K562 (cell line): ENCODE data around the gene DEDD2. TPM values are rescaled to one million over a fixed set of nuclear protein-coding genes. Genes with fewer than 3 reads are reported as not detected.
A peak's percentile ranks its signal among the peaks of the same experiment; 100 is the strongest.

Experiments used
- CGGBP1 ChIP-seq: fragments of 250-450 bp; sonication (Bioruptor Pico); IDR thresholded peaks from 2 replicates; pipeline ENCODE4 v1.9.0; 2021; ENCODE audit warnings: mild to moderate bottlenecking
- DACH1 ChIP-seq: fragments of 450-650 bp; IDR thresholded peaks from 2 replicates; pipeline ENCODE4 v1.6.1; 2018; ENCODE audit not compliant: partially characterized antibody
- DNMT1 ChIP-seq: fragments of 450-650 bp; IDR thresholded peaks from 2 replicates; pipeline ENCODE4 v1.6.1; 2016; ENCODE audit warnings: antibody characterized with exemption, mild to moderate bottlenecking
- ESRRB ChIP-seq: fragments of 250-450 bp; sonication (Bioruptor Pico); IDR thresholded peaks from 2 replicates; pipeline ENCODE4 v1.5.0; 2020; ENCODE audit warnings: mild to moderate bottlenecking, moderate library complexity, borderline replicate concordance
- FOXA1 ChIP-seq: fragments of 450-650 bp; IDR thresholded peaks from 2 replicates; pipeline ENCODE4 v1.6.1; 2016; ENCODE audit warnings: mild to moderate bottlenecking, borderline replicate concordance
- FOXO4 ChIP-seq: fragments of 450-650 bp; formaldehyde crosslinking; IDR thresholded peaks from 2 replicates; pipeline ENCODE4 v1.4.0; 2020; ENCODE audit warnings: mild to moderate bottlenecking, moderate library complexity
- HDGF ChIP-seq: fragments of 450-650 bp; IDR thresholded peaks from 2 replicates; pipeline ENCODE4 v1.6.1; 2016
- HMG20A ChIP-seq: fragments of 450-650 bp; formaldehyde crosslinking; conservative IDR thresholded peaks from 2 replicates; pipeline ENCODE4 v1.4.0; 2020; ENCODE audit warnings: mild to moderate bottlenecking, mixed read lengths
- KDM1A ChIP-seq, 2 experiments: fragments of 450-650 bp; IDR thresholded peaks; 2 replicates each; pipeline ENCODE4 v1.6.1; 2016; ENCODE audit warnings: mild to moderate bottlenecking in 2 of 2
- MCM5 ChIP-seq: fragments of 450-650 bp; IDR thresholded peaks from 2 replicates; pipeline ENCODE4 v1.6.1; 2016; ENCODE audit warnings: low read depth
- MXD1 ChIP-seq: fragments of 250-450 bp; sonication (Bioruptor Pico); IDR thresholded peaks from 2 replicates; pipeline ENCODE4 v1.8.0; 2021; ENCODE audit warnings: borderline replicate concordance, mild to moderate bottlenecking, moderate library complexity; ENCODE audit not compliant: poor library complexity, severe bottlenecking
- NFATC3 ChIP-seq: fragments of 450-650 bp; IDR thresholded peaks from 2 replicates; pipeline ENCODE4 v1.6.1; 2017; ENCODE audit warnings: mild to moderate bottlenecking
- PCBP1 ChIP-seq: fragments of 200-400 bp; formaldehyde crosslinking; IDR thresholded peaks from 2 replicates; pipeline ENCODE4 v1.6.1; 2018; ENCODE audit warnings: mild to moderate bottlenecking, low read depth, low read length; ENCODE audit not compliant: poor library complexity, severe bottlenecking
- PHB2 ChIP-seq: fragments of 450-650 bp; IDR thresholded peaks from 2 replicates; pipeline ENCODE4 v1.6.1; 2017; ENCODE audit warnings: low read depth
- POLR2B ChIP-seq: fragments of 450-650 bp; IDR thresholded peaks from 2 replicates; pipeline ENCODE4 v1.6.1; 2018; ENCODE audit warnings: low read depth; ENCODE audit not compliant: partially characterized antibody
- RNF219 ChIP-seq: fragments of 250-450 bp; sonication (Bioruptor Pico); IDR thresholded peaks from 2 replicates; pipeline ENCODE4 v1.5.0; 2022; ENCODE audit warnings: mild to moderate bottlenecking
- SMARCB1 ChIP-seq: IDR thresholded peaks from 2 replicates; pipeline ENCODE4 v1.6.1; 2011; ENCODE audit warnings: improper control_type of control experiment, low read depth; ENCODE audit not compliant: insufficient read length
- SREBF1 ChIP-seq: fragments of 150-350 bp; IDR thresholded peaks from 2 replicates; pipeline ENCODE4 v1.6.1; 2014; ENCODE audit warnings: antibody characterized with exemption, low read depth, low read length, borderline replicate concordance
- SREBF2 ChIP-seq: sonication (generic); formaldehyde crosslinking; IDR thresholded peaks from 2 replicates; pipeline ENCODE4 v1.4.0; 2020; ENCODE audit warnings: mild to moderate bottlenecking, missing genetic modification reagents
- TCF15 ChIP-seq: fragments of 250-450 bp; sonication (Bioruptor Pico); IDR thresholded peaks from 2 replicates; pipeline ENCODE4 v1.8.0; 2022; ENCODE audit warnings: moderate library complexity, mild to moderate bottlenecking, inconsistent platforms
- TEAD1 ChIP-seq, 2 experiments: fragments of 450-650 bp in 1 of 2; sonication (generic) in 1 of 2; formaldehyde crosslinking; IDR thresholded peaks; 2 replicates each; pipeline versions ENCODE4 v1.4.0 to v1.8.0; 2020 to 2022; ENCODE audit warnings: mild to moderate bottlenecking in 2 of 2, missing genetic modification reagents in 1 of 2
- TOE1 ChIP-seq, 2 experiments: fragments of 450-650 bp in 1 of 2; sonication (generic) in 1 of 2; formaldehyde crosslinking in 1 of 2; IDR thresholded peaks; 2 replicates each; pipeline versions ENCODE4 v1.7.1 to v1.8.0; 2016 to 2022; ENCODE audit warnings: borderline replicate concordance in 2 of 2, mild to moderate bottlenecking in 2 of 2, antibody characterized with exemption in 1 of 2, inconsistent platforms in 1 of 2, low read depth in 1 of 2, missing genetic modification reagents in 1 of 2, moderate library complexity in 1 of 2
- ZBED1 ChIP-seq: IDR thresholded peaks from 2 replicates; pipeline ENCODE4 v1.6.1; 2014
- ZFPM2 ChIP-seq: fragments of 250-450 bp; sonication (Bioruptor Pico); IDR thresholded peaks from 2 replicates; pipeline ENCODE4 v1.5.1; 2022; ENCODE audit warnings: mild to moderate bottlenecking
- ZNF165 ChIP-seq: fragments of 250-450 bp; sonication (Bioruptor Pico); IDR thresholded peaks from 2 replicates; pipeline ENCODE4 v1.4.0; 2020; ENCODE audit warnings: borderline replicate concordance
- ZNF507 ChIP-seq: conservative IDR thresholded peaks from 2 replicates; pipeline ENCODE4 v1.6.1; 2017; ENCODE audit warnings: missing genetic modification characterization, missing compliant biosample characterization
- polyA plus RNA-seq, 8 experiments: library from polyadenylated mRNA; depleted of rRNA in 4 of 8; stranded (reverse) in 5 of 8; unstranded in 3 of 8; fragments of >200 nt; fragmentation: Nextera tagmentation in 2 of 8; fragmentation: Illumina TruSeq in 1 of 8; extraction: Ambion mirVana in 2 of 8; extraction: Trizol in 1 of 8; gene quantifications; 2 replicates each; pipeline versions ENCODE4 v1.2.1 to v1.2.3, GENCODE V29; 2011 to 2014; ENCODE audit warnings: inconsistent platforms in 1 of 8, missing spikeins in 1 of 8
- total RNA-seq, 7 experiments: library from RNA; depleted of rRNA in 6 of 7; stranded (reverse); fragments of >200 nt in 6 of 7; fragmentation: Illumina TruSeq in 2 of 7; extraction: Trizol in 2 of 7; gene quantifications; 2 replicates each; pipeline versions ENCODE4 v1.2.1 to v1.2.3, GENCODE V29; 2011 to 2021; ENCODE audit warnings: low replicate concordance in 1 of 7

The DEDD2 gene
- total and polyA plus RNA-seq, 9 of the 15 experiments (the other 6 are each of a cell fraction or from before 2014, with no cell fraction given) = 4.3 to 43.0 (median 29.2) TPM

GRCh38 chr19:42199440-42200115 lies 17.9 kb downstream of the DEDD2 start (continued):
- no peak for TF ChIP-seq MXD1 (CRISPR knock-in tag)
- TF ChIP-seq SMARCB1 = no peak
- TF ChIP-seq ZNF507 = no peak
- no peak for TF ChIP-seq RNF219 (CRISPR knock-in tag)
- TF ChIP-seq FOXO4 (CRISPR knock-in tag) = no peak
- TF ChIP-seq ZNF165 (CRISPR knock-in tag) = no peak
- TF ChIP-seq MCM5 = no peak
- no peak for TF ChIP-seq ZBED1
- no peak for TF ChIP-seq SREBF2 (CRISPR knock-in tag)
- no peak for TF ChIP-seq ESRRB
- TF ChIP-seq TOE1 (IDR thresholded peaks at IDR 0.05; ENCODE audit: borderline replicate concordance) = no peak
- TF ChIP-seq TOE1 (CRISPR knock-in tag; IDR thresholded peaks at IDR 0.05; ENCODE audit: borderline replicate concordance, low read depth) = no peak
- TF ChIP-seq PCBP1 = no peak
- TF ChIP-seq CGGBP1 = no peak
- no peak for TF ChIP-seq DNMT1
- TF ChIP-seq PHB2 = 0 out of 2 replicates have a peak, but pooled peaks have one; percentile 25
- TF ChIP-seq KDM1A (IDR thresholded peaks at IDR 0.05) = no peak
- no peak for TF ChIP-seq FOXA1
- TF ChIP-seq HMG20A (CRISPR knock-in tag) = no peak
- TF ChIP-seq DACH1 = no peak
- TF ChIP-seq NFATC3 = no peak
- TF ChIP-seq POLR2B = no peak
- TF ChIP-seq TEAD1 (CRISPR knock-in tag; IDR thresholded peaks at IDR 0.05) = no peak
- no peak for TF ChIP-seq ZFPM2 (CRISPR knock-in tag)
- TF ChIP-seq HDGF = no peak
- TF ChIP-seq SREBF1 = no peak
- no peak for TF ChIP-seq TCF15 (CRISPR knock-in tag)
